Activated CD4-positive, alpha-beta T cell treated with anti-CD3 and anti-CD28 coated beads for 48 hours (primary cell): Measurements from ENCODE around the gene SLC20A1.
A peak's percentile ranks its signal among the peaks of the same experiment; 100 is the strongest.
"Not testable (repeated sequence)": the region's sequence is repeated elsewhere in the genome, so short reads cannot be mapped to it uniquely, and the experiment has no call there.

Source experiments
- DNase-seq: peaks from one replicate; pipeline ENCODE4 v3.0.0-alpha.2; 2020

Gene SLC20A1

GRCh38 chr2:112645310-112646101, at the start of gene SLC20A1:
Gene SLC20A1 (plus strand): TSS chr2:112645939. CDS start chr2:112646829, 890 bp downstream.
- DNase-seq: peak; percentile 99

- DNase-seq: no peak
Measured at GRCh38 chr2:112597537-112598322, 48.0 kb upstream of the SLC20A1 start.

- no peak for DNase-seq
Measured at GRCh38 chr2:112600634-112601033, 45.1 kb upstream of the SLC20A1 start.

GRCh38 chr2:112601754-112602153, 44.0 kb upstream of the SLC20A1 start:
- DNase-seq: no peak

- no peak for DNase-seq
Measured at GRCh38 chr2:112602917-112603316, 42.8 kb upstream of the SLC20A1 start.

- DNase-seq: no peak
Measured at GRCh38 chr2:112603731-112604130, 42.0 kb upstream of the SLC20A1 start.

GRCh38 chr2:112604952-112605351, 40.8 kb upstream of the SLC20A1 start:
- no peak for DNase-seq

- no peak for DNase-seq
Measured at GRCh38 chr2:112605926-112606325, 39.8 kb upstream of the SLC20A1 start.

- no peak for DNase-seq
Measured at GRCh38 chr2:112606547-112606946, 39.2 kb upstream of the SLC20A1 start.

GRCh38 chr2:112607680-112608438, 37.9 kb upstream of the SLC20A1 start:
- no peak for DNase-seq

GRCh38 chr2:112609320-112609719, 36.4 kb upstream of the SLC20A1 start:
- not testable (repeated sequence) for DNase-seq

GRCh38 chr2:112612283-112612682, 33.5 kb upstream of the SLC20A1 start:
- not testable (repeated sequence) for DNase-seq

GRCh38 chr2:112614201-112614840, 31.4 kb upstream of the SLC20A1 start:
- no peak for DNase-seq

- DNase-seq: no peak
Measured at GRCh38 chr2:112615051-112615450, 30.7 kb upstream of the SLC20A1 start.

GRCh38 chr2:112615798-112616197, 29.9 kb upstream of the SLC20A1 start:
- not testable (repeated sequence) for DNase-seq

GRCh38 chr2:112618383-112618782, 27.4 kb upstream of the SLC20A1 start:
- DNase-seq: no peak

GRCh38 chr2:112621790-112622527, 23.8 kb upstream of the SLC20A1 start:
- DNase-seq: no peak

- no peak for DNase-seq
Measured at GRCh38 chr2:112622528-112622849, 23.2 kb upstream of the SLC20A1 start.

GRCh38 chr2:112623913-112624777, 21.6 kb upstream of the SLC20A1 start:
- peak; percentile 81 for DNase-seq

- DNase-seq: no peak
Measured at GRCh38 chr2:112625474-112626114, 20.1 kb upstream of the SLC20A1 start.

- peak; percentile 71 for DNase-seq
Measured at GRCh38 chr2:112626604-112627059, 19.1 kb upstream of the SLC20A1 start.
